H1 (cell line): ENCODE measurements around the gene SMARCB1. TPM values are rescaled to one million over a fixed set of nuclear protein-coding genes. Genes with fewer than 3 reads are reported as not detected.

Experiments
- CTCF ChIA-PET: fragments of 300-600 bp; sonication (Branson Sonifier 250); formaldehyde crosslinking; loops from one replicate; lab custom pipeline; 2021; ENCODE audit not compliant: partially characterized antibody; lab: Charles Lee
- POLR2A ChIA-PET: fragments of 300-600 bp; sonication (Branson Sonifier 250); formaldehyde crosslinking; loops from one replicate; lab custom pipeline; 2021; ENCODE audit warnings: inconsistent platforms; ENCODE audit not compliant: partially characterized antibody; lab: Charles Lee
- DNase-seq, 2 experiments: peaks; one replicate each; pipeline versions ENCODE4 v3.0.0 to v3.0.0-alpha.2; 2010 to 2022; ENCODE audit warnings: low spot score in 2 of 2, low read depth in 1 of 2, mixed read lengths in 1 of 2
- FAIRE-seq: peaks from 2 replicates; lab custom pipeline; 2011; peaks lifted over from hg19 to GRCh38; lab: Jason Lieb, UNC
- H2AFZ ChIP-seq: 2 replicates; pipeline ENCODE4 v1.8.1; 2012; ENCODE audit warnings: low read length, inconsistent platforms
- H2AK5ac ChIP-seq: 2 replicates; pipeline ENCODE4 v1.6.1; 2013; ENCODE audit warnings: low read depth, low read length
- H2BK120ac ChIP-seq: replicated peaks from 2 replicates; pipeline ENCODE3; 2013; ENCODE audit warnings: low read depth, low read length, inconsistent platforms
- H2BK12ac ChIP-seq: 2 replicates; pipeline ENCODE4 v1.6.1; 2013; ENCODE audit warnings: low read depth, low read length
- H2BK15ac ChIP-seq: 2 replicates; pipeline ENCODE4 v1.6.1; 2013; ENCODE audit warnings: low read length
- H2BK20ac ChIP-seq: 2 replicates; pipeline ENCODE4 v1.6.1; 2013; ENCODE audit warnings: low read length
- H2BK5ac ChIP-seq: 2 replicates; pipeline ENCODE4 v1.6.1; 2013; ENCODE audit warnings: low read depth, low read length
- H3K14ac ChIP-seq: 2 replicates; pipeline ENCODE4 v1.6.1; 2013; ENCODE audit warnings: inconsistent platforms; ENCODE audit not compliant: insufficient read length
- H3K18ac ChIP-seq: 2 replicates; pipeline ENCODE4 v1.6.1; 2013; ENCODE audit warnings: low read length; ENCODE audit errors: extremely low read depth
- H3K23ac ChIP-seq: 2 replicates; pipeline ENCODE4 v1.6.1; 2013; ENCODE audit warnings: inconsistent platforms; ENCODE audit not compliant: insufficient read length
- H3K23me2 ChIP-seq: 2 replicates; pipeline ENCODE4 v1.6.1; 2013; ENCODE audit warnings: low read depth, low read length
- H3K27ac ChIP-seq: 2 replicates; pipeline ENCODE4 v1.6.1; 2011; ENCODE audit warnings: low read depth, low read length, inconsistent platforms
- H3K27me3 ChIP-seq, 4 experiments: replicated peaks in 1 of 4; 1 replicate in 1 of 4; 2 replicates in 3 of 4; pipeline versions ENCODE4 v1.6.1 to v1.8.1; 2011 to 2013; ENCODE audit warnings: low read length in 3 of 4, mild to moderate bottlenecking in 3 of 4, inconsistent platforms in 2 of 4, mixed read lengths in 2 of 4, moderate library complexity in 1 of 4; ENCODE audit not compliant: control insufficient read depth in 3 of 4, insufficient read depth in 3 of 4; ENCODE audit errors: extremely low read depth in 1 of 4
- H3K36me3 ChIP-seq, 4 experiments: 2 replicates each; pipeline versions ENCODE4 v1.6.1 to v1.8.1; 2011 to 2013; ENCODE audit warnings: mild to moderate bottlenecking in 4 of 4, low read length in 3 of 4, moderate library complexity in 2 of 4, control low read depth in 1 of 4, inconsistent platforms in 1 of 4; ENCODE audit not compliant: insufficient read depth in 4 of 4, control insufficient read depth in 2 of 4
- H3K4ac ChIP-seq: replicated peaks from 2 replicates; pipeline ENCODE3; 2013; ENCODE audit warnings: low read length, low read depth, mixed read lengths, inconsistent platforms; ENCODE audit not compliant: insufficient read length
- H3K4me1 ChIP-seq, 4 experiments: replicated peaks in 1 of 4; 1 replicate in 1 of 4; 2 replicates in 3 of 4; pipeline versions ENCODE4 v1.6.1 to v1.8.1; 2011 to 2013; ENCODE audit warnings: low read length in 3 of 4, inconsistent platforms in 2 of 4, mixed read lengths in 1 of 4; ENCODE audit not compliant: insufficient read depth in 4 of 4, control insufficient read depth in 3 of 4
- H3K4me2 ChIP-seq, 2 experiments: 2 replicates each; pipeline versions ENCODE4 v1.6.1 to v1.8.1; 2011 to 2013; ENCODE audit warnings: low read depth in 2 of 2, low read length in 2 of 2, control low read depth in 1 of 2, inconsistent platforms in 1 of 2, mild to moderate bottlenecking in 1 of 2; ENCODE audit not compliant: insufficient read depth in 1 of 2
- H3K4me3 ChIP-seq, 4 experiments: fragments of 200-600, 300-600 bp in 1 of 4; sonication (generic), shearing (Covaris generic), sonication (Bioruptor Twin) in 1 of 4; 2 replicates each; pipeline versions ENCODE4 v1.5.1 to v1.8.1; 2011 to 2016; ENCODE audit warnings: low read length in 4 of 4, low read depth in 3 of 4, control low read depth in 2 of 4, inconsistent platforms in 2 of 4, mild to moderate bottlenecking in 2 of 4, mixed read lengths in 1 of 4, moderate library complexity in 1 of 4; ENCODE audit not compliant: insufficient read depth in 2 of 4; ENCODE audit errors: extremely low read depth in 1 of 4
- H3K56ac ChIP-seq: replicated peaks from 2 replicates; pipeline ENCODE3; 2013; ENCODE audit warnings: low read depth, mild to moderate bottlenecking, mixed read lengths, low read length, inconsistent platforms; ENCODE audit not compliant: insufficient read length
- H3K79me1 ChIP-seq: 2 replicates; pipeline ENCODE4 v1.6.1; 2013; ENCODE audit warnings: low read depth, low read length, control low read depth
- H3K79me2 ChIP-seq, 2 experiments: 2 replicates each; pipeline versions ENCODE4 v1.6.1 to v1.8.1; 2012 to 2013; ENCODE audit warnings: low read length in 2 of 2, mild to moderate bottlenecking in 2 of 2, inconsistent platforms in 1 of 2; ENCODE audit not compliant: insufficient read depth in 2 of 2, control insufficient read depth in 1 of 2
- H3K9ac ChIP-seq, 4 experiments: replicated peaks in 1 of 4; 1 replicate in 1 of 4; 2 replicates in 3 of 4; pipeline versions ENCODE4 v1.6.1 to v1.8.1; 2011 to 2013; ENCODE audit warnings: low read depth in 3 of 4, low read length in 3 of 4, control low read depth in 2 of 4, mild to moderate bottlenecking in 2 of 4, moderate library complexity in 2 of 4, inconsistent platforms in 1 of 4; ENCODE audit errors: extremely low read depth in 1 of 4
- H3K9me3 ChIP-seq, 2 experiments: 2 replicates each; pipeline versions ENCODE4 v1.6.1 to v1.8.1; 2012 to 2013; ENCODE audit warnings: mild to moderate bottlenecking in 2 of 2, moderate library complexity in 2 of 2, control low read depth in 1 of 2, inconsistent platforms in 1 of 2, low read depth in 1 of 2, low read length in 1 of 2, mixed read lengths in 1 of 2; ENCODE audit not compliant: insufficient read depth in 2 of 2
- H4K20me1 ChIP-seq, 2 experiments: replicated peaks in 1 of 2; 2 replicates each; pipeline versions ENCODE3 to v1.8.1; 2011 to 2013; ENCODE audit warnings: inconsistent platforms in 2 of 2, low read length in 2 of 2, mild to moderate bottlenecking in 1 of 2; ENCODE audit not compliant: insufficient read depth in 2 of 2, control insufficient read depth in 1 of 2
- H4K5ac ChIP-seq: 2 replicates; pipeline ENCODE4 v1.6.1; 2013; ENCODE audit warnings: low read length, low read depth, mixed read lengths, inconsistent platforms; ENCODE audit not compliant: insufficient read length
- H4K8ac ChIP-seq: 2 replicates; pipeline ENCODE4 v1.8.0; 2013; ENCODE audit warnings: mild to moderate bottlenecking, moderate library complexity, low read length, inconsistent platforms; ENCODE audit not compliant: insufficient read depth; ENCODE audit errors: extremely low read depth
- H4K91ac ChIP-seq: replicated peaks from 2 replicates; pipeline ENCODE3; 2013; ENCODE audit warnings: low read length, mixed read lengths, inconsistent platforms; ENCODE audit not compliant: insufficient read length
- CBX8 ChIP-seq: fragments of 300-800, 300-1000 bp; sonication (generic); IDR thresholded peaks from 2 replicates; pipeline ENCODE4 v1.7.1; 2016; ENCODE audit warnings: low read depth, low read length, borderline replicate concordance
- CHD1 ChIP-seq: IDR thresholded peaks from 2 replicates; pipeline ENCODE4 v1.6.1; 2012; ENCODE audit warnings: low read depth, low read length, improper control_type of control experiment
- FOSL1 ChIP-seq: IDR thresholded peaks from 2 replicates; pipeline ENCODE4 v1.6.1; 2011; ENCODE audit warnings: mild to moderate bottlenecking, low read depth, low read length, moderate library complexity; ENCODE audit not compliant: insufficient read depth
- POU5F1 ChIP-seq: IDR thresholded peaks from 2 replicates; pipeline ENCODE4 v1.6.1; 2011; ENCODE audit warnings: low read depth, mild to moderate bottlenecking, low read length, moderate library complexity
- SP2 ChIP-seq: IDR thresholded peaks from 2 replicates; pipeline ENCODE4 v1.6.1; 2012; ENCODE audit warnings: mild to moderate bottlenecking, low read length, inconsistent platforms
- SUZ12 ChIP-seq: fragments of 200-600 bp; sonication (generic); IDR thresholded peaks from 2 replicates; pipeline ENCODE4 v1.6.1; 2012; ENCODE audit warnings: mild to moderate bottlenecking, inconsistent platforms, low read length, moderate library complexity, mixed read lengths
- WGBS, 2 experiments: shearing (Covaris generic) in 1 of 2; methylation state at CpG; one replicate each; pipeline versions ENCODE4 v1.1.6 to v1.1.7; 2013 to 2015; ENCODE audit warnings: low lambda C conversion rate in 2 of 2, mixed read lengths in 2 of 2, inconsistent platforms in 1 of 2, low coverage in 1 of 2, missing lambda C conversion rate in 1 of 2; ENCODE audit not compliant: insufficient replicate concordance in 2 of 2, insufficient coverage in 1 of 2, insufficient read length in 1 of 2; ENCODE audit errors: extremely low coverage in 1 of 2, missing lambda C conversion rate in 1 of 2; 5-methylcytosine and 5-hydroxymethylcytosine counted together
- polyA plus RNA-seq, 7 experiments: library from polyadenylated mRNA; depleted of rRNA in 3 of 7; stranded (reverse) in 5 of 7; unstranded in 2 of 7; fragments of >200 nt in 5 of 7; fragments of 200-250 nt in 2 of 7; gene quantifications; 1 replicate in 5 of 7; 2 replicates in 1 of 7; 4 replicates in 1 of 7; pipeline versions ENCODE4 v1.2.1 to v1.2.3, GENCODE V29; 2011 to 2013; ENCODE audit warnings: missing spikeins in 2 of 7, mixed read lengths in 2 of 7
- total RNA-seq: library from RNA; stranded (reverse); fragmentation: NEBNext Ultra II Directional; extraction: Animal tissue kit (Norgen Biotek cat#: 25700); gene quantifications from 2 replicates; pipeline ENCODE4 v1.2.1, GENCODE V29; 2021
- TF ChIP-seq, protein P1 (sequence below): IDR thresholded peaks from 2 replicates; pipeline ENCODE4 v1.6.1; 2011; ENCODE audit warnings: low read length, improper control_type of control experiment

Gene SMARCB1
- total and polyA plus RNA-seq, 2 of the 8 experiments (the other 6 are each of a cell fraction or from before 2014, with no cell fraction given): 116 to 145 TPM

- H4K20me1 ChIP-seq: no peaks in the 10 kb centered on the region
- WGBS, 2 experiments: 88% methylated on average over 14 of the region's 14 CpGs; no CpG with 5 or more reads in 1 of the 2 experiments
- H3K56ac ChIP-seq: no peak within 1 kb of the TSS
- H3K4ac ChIP-seq: no peak within 1 kb of the TSS
- POLR2A ChIA-PET: interaction anchor here (2.3 to 5.3 kb wide), 3 partner anchors 8 to 103 kb away, joined by 5 to 22 read pairs (median 5); partner anchors contain the start of genes C22orf15, CHCHD10 and SLC2A11
- no peak within 1 kb of the TSS for H2BK5ac ChIP-seq
- no peak within 1 kb of the TSS for H2AFZ ChIP-seq
- no peak within 1 kb of the TSS for H4K91ac ChIP-seq
- H4K8ac ChIP-seq: peak within 1 kb of the TSS; percentile 15; the same call in 1 of the 2 replicates
- H2BK15ac ChIP-seq: 0 out of 2 replicates have a peak within 1 kb of the TSS, but pooled peaks have one; percentile 81
- H3K4me2 ChIP-seq: no peak within 1 kb of the TSS
- no peak within 1 kb of the TSS for H3K9ac ChIP-seq
- CTCF ChIA-PET: interaction anchor here (0.9 to 2.0 kb wide), 3 partner anchors 15 to 37 kb away, joined by 4 to 7 read pairs (median 6); no protein-coding TSS in a partner anchor
- peaks cover 0 to 6% (median 2%) of the 10 kb centered on the region in 4 experiments; a peak in 4 of 7 replicates for H3K4me1 ChIP-seq
- no peaks in the 10 kb centered on the region for H3K36me3 ChIP-seq
- H3K23me2 ChIP-seq: peaks cover 13% of the 10 kb centered on the region; the same call in 1 of the 2 replicates
- H3K79me1 ChIP-seq: no peaks in the 10 kb centered on the region
- H3K27me3 ChIP-seq: no peaks in the 10 kb centered on the region
- H4K5ac ChIP-seq: no peak within 1 kb of the TSS
- no peak within 1 kb of the TSS for H2BK120ac ChIP-seq
- peak in 1 of 2 experiments; percentile 44 for DNase-seq
- H3K9me3 ChIP-seq: no peaks in the 10 kb centered on the region
- no peaks in the 10 kb centered on the region for H3K79me2 ChIP-seq
- H3K23ac ChIP-seq: no peak within 1 kb of the TSS
- H2BK12ac ChIP-seq: no peak within 1 kb of the TSS
- H3K27ac ChIP-seq: no peak within 1 kb of the TSS
- no peak for TF ChIP-seq CBX8
- TF ChIP-seq SUZ12: no peak
- TF ChIP-seq POU5F1: no peak
- TF ChIP-seq, protein P1, sequence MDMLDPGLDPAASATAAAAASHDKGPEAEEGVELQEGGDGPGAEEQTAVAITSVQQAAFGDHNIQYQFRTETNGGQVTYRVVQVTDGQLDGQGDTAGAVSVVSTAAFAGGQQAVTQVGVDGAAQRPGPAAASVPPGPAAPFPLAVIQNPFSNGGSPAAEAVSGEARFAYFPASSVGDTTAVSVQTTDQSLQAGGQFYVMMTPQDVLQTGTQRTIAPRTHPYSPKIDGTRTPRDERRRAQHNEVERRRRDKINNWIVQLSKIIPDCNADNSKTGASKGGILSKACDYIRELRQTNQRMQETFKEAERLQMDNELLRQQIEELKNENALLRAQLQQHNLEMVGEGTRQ: no peak
- no peak for TF ChIP-seq SP2
- TF ChIP-seq FOSL1: no peak
- TF ChIP-seq CHD1: no peak
- H2BK20ac ChIP-seq: no peak within 1 kb of the TSS
- no peak for FAIRE-seq
- H3K14ac ChIP-seq: no peak within 1 kb of the TSS
- H2AK5ac ChIP-seq: no peak within 1 kb of the TSS
- H3K4me3 ChIP-seq: no peak within 1 kb of the TSS
- H3K18ac ChIP-seq: no peak within 1 kb of the TSS
These were observed 32.4 kb upstream of the SMARCB1 start, which contains the start of gene VPREB3 for GRCh38 chr22:23754220-23754919. Gene VPREB3 (minus strand): TSS chr22:23754425. CDS start chr22:23754363, 62 bp downstream.
